Thyroid gland (tissue), 4 donors: ENCODE data around the gene TRIM8.

Source experiments
- CTCF ChIP-seq, 6 experiments: fragments of 200-600 bp in 3 of 6; fragments of 450-650 bp in 3 of 6; sonication (generic) in 3 of 6; IDR thresholded peaks; one replicate each; pipeline ENCODE4 v1.5.1; 2016 to 2019; ENCODE audit warnings: antibody characterized with exemption in 6 of 6, mild to moderate bottlenecking in 2 of 6, inconsistent platforms in 1 of 6, moderate library complexity in 1 of 6
- POLR2A ChIP-seq, 2 donors: fragments of 450-650 bp; IDR thresholded peaks; one replicate each; pipeline ENCODE4 v1.6.1; 2017; ENCODE audit warnings: antibody characterized with exemption in 2 of 2, mild to moderate bottlenecking in 2 of 2, moderate library complexity in 1 of 2

- TF ChIP-seq CTCF (IDR thresholded peaks at IDR 0.05): no peak
- no peak for TF ChIP-seq POLR2A (IDR thresholded peaks at IDR 0.05)
Observed at GRCh38 chr10:102698894-102699293, 54.6 kb downstream of the TRIM8 start.
